Activated CD4-positive, CD25-positive, alpha-beta regulatory T cell treated with anti-CD3 and anti-CD28 coated beads, Interleukin-2, amount 50 U/mL, for 24 hours (primary cell): ENCODE data around the gene SGIP1.
"Not testable (repeated sequence)": the region's sequence is repeated elsewhere in the genome, so short reads cannot be mapped to it uniquely, and the experiment has no call there.

Experiments
- ATAC-seq, 2 donors: fragments of 150-1000 bp; cut with Tn5 transposase; one replicate each; pipeline ENCODE4 v1.10.0; 2021; ENCODE audit warnings: mild to moderate bottlenecking in 1 of 2, moderate library complexity in 1 of 2

SGIP1 gene

DNA sequence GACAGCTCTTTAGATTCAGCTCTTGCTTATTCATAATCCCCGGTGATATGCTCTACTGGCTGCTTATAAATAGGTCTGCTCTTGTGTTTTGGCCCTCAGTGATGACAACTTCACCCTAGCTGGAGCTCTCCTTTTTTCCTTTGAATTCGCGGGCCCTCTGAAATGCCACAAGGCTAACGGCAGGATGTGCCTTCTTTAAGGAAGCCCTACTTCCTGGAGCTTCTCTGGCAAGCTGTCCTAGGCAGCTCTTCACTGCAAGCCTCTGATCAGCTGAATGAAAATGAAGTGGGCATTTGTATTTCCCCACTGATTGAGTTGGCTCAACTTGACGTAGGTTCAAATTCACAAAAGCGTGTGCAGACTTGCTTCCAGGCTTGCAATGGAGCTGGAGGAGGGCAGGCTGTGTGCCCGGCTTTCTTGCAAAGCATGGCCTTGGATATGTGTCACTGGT lies 22.2 kb downstream of the SGIP1 start:
- ATAC-seq = no peak

DNA sequence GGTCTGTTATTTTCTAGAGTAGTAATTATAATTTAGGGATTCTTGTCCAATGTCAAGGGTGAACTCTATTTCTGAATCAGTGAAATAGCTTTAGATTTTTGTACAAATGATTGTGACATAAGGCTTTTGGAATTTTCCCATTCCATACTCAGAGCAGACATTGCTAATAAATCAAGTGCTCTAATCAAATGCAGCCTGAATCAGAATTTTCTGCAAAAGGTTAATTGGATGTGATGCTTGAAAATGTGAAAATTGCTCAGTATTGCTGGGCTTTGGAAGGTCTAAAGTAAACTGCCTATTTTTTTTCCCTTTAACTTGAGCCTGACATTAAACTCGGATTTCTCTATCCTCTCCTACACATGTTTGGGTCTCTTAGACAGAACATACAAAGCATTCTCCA lies 23.2 kb downstream of the SGIP1 start:
- no peak for ATAC-seq

DNA sequence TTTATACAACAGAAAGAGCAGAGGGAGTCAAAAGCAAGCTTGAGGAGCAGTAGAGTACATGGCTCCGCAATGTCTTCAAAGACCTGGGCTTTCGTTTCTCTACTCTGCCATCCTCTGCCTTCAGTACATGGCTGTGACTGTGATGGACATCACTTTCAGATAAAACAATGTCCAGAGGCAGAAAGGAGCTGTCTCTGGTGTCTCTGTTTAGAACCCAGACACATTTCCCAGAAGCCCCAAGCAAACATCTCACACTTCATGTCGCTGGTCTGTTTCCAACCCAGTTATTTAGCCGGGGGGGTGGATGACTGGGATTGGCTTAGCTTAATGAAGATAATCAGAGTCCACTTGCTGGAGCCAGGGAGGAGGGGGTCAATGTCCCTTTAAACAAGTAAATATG lies 25.6 kb downstream of the SGIP1 start:
- ATAC-seq = no peak

DNA sequence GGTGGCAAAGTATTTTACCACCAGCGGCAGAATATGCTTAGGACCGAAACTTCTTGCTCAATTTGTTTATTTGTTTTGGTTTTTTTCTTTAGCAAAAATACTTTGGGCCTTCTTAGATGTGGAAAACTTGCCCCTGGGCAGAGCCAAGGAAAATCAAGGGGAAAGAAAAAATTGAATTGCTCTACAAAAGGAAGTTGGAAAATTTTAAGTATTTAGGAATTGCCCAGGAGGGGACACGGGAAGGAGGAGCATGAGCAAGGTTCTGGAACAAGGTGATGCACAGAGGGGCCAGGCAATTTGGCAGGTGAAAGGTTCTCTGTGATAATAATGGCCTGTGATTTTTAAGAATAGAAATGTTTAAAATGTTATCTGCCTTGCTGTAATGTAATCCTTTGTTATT lies 28.6 kb downstream of the SGIP1 start:
- ATAC-seq = no peak

DNA sequence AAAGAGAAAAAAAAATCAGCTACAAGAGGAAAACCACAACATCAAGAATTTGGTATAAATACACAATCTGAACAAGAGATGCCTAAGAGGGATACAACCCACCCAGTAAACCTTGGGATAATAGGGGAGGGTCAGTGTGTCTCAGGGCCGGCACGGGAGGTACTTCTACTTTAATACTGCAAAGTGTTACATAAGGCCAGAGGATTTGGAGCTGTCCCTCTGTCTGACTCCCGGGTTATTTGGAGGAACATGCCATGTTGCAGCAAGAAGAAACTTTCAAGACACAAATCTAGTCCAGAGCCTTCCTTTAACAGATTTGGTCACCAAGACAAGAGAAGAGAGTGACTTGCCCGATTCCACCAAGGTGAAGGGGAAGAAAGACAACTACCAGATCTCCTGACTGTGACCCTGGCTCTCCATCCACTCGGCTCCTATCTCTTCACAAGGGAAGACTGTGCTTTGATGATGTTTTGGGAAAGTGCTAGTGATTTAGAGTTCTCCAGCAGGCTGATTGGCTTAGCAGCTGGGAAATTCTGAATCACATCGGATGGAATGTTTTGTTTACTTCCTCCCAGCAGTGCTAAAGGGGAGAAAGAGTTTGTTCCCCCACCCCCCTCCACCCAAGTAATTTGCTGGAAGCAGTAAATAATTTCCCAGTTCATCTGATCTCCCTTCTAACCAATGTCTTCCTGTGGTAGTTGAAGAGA lies 29.3 kb downstream of the SGIP1 start:
- no peak for ATAC-seq

DNA sequence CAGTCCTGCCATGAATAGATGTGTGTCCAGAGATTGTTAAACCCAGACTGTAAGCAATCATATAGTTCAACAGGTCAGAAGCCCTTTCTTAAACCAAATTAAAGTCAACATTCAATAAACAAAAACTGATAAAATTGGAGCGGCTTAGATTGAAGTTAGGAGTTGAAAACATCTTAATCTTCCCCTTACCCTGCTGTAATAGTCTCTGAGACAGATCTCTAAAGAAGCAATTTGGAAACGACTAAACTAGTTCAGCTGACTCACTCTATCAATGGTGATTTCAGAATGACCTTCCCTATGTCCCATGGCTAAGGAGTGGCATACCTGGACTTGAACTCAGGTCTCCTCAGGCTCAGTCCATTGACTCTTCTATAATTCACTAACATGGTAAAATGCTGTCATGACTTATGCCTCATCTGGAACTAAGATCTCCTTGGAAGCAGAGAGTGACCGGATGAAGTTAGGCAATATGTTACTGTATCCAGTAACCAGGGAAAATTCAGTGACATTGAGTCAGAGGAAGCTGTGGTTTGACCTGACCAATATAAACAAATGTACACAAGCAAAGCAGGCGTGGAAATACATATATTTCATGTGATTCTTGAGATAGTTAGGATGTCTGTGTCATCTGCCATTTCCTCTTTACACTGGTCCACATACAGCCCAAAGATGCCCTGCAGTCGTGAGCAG lies 30.1 kb downstream of the SGIP1 start:
- no peak for ATAC-seq

DNA sequence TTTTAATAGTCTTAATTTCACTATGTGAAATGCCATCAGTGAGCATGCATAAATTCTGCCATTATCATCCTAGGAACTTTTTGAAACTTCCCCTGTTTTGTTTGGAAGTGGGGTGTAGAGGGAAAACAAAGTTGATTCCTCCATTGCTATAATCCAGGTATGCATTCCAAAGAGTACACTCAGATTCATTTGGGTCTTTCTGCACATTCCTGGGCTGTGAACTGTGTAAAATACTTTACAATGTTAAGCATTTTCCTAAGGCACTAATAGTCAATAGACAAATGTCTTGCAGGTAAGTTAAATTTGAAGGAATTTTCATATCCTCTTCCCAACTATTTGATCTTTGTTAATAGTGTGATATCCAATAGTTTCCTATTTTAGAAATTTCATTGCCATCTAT lies 36.2 kb downstream of the SGIP1 start:
- ATAC-seq = no peak

DNA sequence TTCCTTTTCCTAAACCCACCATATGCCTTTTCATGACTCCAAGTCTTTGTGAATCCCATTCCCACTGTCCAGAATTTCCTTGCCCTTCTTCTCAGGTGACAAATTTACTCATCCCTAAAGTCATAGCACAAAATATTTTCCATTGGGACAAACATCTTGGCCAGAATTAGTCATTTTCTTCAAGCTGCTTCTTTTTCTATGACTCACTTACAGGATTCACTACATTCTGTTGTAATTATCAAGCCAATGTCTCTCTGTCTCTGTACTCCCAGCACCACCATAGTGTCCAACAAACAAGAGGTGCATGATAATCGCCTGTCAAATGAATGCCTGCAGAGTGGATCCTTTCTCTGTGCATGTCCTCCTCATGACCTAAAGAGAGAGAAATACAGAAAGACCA lies 37.8 kb downstream of the SGIP1 start:
- no peak for ATAC-seq

DNA sequence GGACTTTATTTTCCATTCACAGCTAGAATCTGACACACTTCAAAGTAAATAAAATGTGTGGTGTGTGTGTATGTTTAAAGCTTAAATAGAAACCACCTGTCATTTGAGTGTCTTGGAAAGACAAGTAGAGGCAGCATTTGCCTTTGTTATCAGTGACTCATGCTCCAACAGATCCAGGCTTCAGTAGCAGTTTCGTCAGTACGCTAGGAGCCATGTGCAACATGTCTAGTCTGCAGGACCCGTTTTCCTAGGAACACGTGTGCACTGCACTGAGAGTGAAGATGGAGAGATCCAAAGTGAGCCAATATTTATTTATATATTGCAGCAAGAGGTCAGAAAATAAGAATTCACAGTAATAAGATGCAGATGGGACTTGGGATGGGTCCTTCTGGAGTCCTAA lies 41.8 kb downstream of the SGIP1 start:
- no peak for ATAC-seq

DNA sequence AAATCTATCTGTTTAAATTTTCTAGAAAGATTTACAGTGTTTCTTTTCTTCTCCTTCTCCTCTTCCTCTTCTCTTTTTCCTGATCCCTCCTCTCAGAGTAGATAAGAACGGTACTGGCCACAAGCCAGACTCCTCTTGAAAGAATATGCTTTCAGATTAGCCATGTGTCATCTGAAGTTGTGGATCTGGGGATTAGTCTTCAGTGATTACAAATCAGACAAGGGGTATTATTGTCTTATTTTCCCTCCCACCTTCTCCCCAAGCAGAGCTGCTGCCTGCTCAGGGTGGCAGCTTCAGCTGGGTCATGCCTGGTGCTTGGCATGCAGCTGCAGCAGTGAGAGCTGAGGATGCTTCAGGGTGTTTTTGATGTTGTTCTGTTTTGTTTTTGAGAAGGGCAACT lies 42.7 kb downstream of the SGIP1 start:
- no peak for ATAC-seq

DNA sequence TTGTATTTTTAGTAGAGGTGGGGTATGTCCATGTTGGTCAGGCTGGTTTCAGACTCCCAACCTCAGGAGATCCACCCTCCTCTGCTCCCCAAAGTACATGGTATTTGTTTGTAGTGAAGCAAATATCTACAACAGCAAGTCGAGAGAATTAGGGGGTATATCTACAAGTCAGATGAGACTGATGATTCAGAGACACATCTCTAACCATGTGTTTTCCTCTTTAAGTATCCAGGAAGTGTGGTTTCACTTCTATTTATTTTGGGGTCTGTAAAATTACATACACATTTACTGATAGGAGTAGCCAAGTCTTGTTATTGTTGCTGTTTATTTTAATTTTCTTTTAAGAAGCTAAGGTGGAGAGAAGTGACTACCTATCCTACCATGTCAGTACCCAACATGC lies 44.9 kb downstream of the SGIP1 start:
- no peak for ATAC-seq

DNA sequence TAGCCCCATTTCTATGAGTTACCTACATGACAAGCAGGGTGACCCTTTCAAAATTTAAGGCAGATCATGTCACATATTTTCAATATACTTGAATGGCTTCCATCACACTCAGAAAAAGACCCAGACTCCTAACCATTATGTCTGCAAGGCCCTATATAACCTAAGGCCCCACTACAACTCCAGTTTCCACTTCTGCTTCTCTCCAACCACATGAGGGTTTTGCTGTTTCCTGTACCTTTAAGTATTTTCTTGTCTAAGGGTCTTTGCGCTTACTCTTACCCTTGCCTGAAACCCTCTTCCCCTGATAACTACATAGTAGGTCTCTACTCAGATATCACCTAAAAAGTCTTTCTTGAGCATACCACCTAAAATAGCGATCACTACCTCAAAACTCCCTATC lies 46.1 kb downstream of the SGIP1 start:
- no peak for ATAC-seq

DNA sequence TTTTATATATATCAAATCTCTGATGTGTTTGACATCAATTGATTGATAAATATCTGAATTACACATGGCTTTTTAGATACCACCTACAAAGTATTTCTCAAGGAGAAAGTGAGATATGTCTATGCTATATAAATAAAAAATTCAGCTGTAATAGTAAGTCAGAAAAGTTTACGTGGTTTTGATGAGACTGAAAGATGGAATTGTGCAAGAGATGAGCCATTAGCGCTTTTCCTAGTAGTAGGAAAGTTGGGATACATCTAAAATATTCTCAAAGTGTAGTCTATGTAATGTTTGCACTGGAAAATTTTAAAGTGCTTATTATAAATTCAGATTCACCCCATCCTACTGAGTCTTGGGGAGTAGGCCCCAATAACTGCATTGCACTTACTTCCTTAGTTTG lies 49.1 kb downstream of the SGIP1 start:
- no peak for ATAC-seq

DNA sequence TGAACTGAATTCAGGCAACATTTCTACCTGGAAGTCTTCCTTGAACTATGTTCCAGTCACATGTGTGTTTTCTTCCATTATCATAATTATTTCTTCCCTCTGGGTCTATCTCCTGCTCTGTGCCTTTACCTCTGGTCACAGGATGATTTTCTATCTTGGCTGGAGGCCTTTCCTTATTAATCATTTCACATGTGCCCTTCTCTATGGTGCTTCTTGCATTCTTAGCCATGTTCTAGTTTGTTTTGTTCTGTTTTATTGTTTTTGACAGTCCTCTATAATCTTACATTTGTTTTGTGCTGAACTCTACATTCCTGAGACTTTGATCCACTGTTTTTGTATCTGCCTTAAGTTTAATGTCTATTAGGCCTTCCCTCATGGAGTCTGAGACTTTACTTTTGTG lies 51.0 kb downstream of the SGIP1 start:
- ATAC-seq = no peak

DNA sequence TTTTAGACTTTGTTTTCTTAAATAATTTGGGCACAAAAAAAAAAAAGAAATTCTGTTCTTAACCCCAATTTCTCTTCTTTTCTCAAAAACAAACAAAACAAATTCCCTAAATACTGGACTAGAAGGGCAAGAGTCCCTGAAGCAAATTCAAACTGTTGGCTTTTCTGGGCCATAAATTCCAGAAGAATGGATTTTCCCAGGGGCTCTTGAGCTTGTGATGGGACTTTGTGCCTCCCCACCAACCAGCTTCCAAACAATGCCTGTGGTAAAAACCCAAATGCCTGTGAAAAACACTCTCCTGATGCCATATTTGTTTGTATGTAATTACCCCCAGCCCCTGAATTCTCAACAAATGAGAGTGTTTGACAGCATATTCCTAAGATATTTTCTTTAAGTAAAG lies 55.4 kb downstream of the SGIP1 start:
- no peak for ATAC-seq

DNA sequence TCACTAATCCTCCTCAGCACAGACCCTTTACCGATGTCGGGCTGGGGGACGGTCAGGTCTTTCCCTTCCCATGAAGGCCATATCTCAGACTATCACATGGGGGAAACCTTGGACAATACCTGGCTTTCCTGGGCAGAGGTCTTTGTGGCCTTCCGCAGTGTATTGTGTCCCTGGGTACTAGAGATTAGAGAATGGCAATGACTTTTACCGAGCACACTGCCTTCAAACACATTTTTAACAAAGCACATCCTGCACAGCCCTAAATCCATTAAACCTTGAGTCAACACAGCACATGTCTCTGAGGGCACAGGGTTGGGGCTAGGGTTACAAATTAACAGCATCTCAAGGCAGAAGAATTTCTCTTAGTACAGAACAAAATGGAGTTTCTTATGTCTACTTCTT lies 58.2 kb downstream of the SGIP1 start:
- ATAC-seq = not testable (repeated sequence)

DNA sequence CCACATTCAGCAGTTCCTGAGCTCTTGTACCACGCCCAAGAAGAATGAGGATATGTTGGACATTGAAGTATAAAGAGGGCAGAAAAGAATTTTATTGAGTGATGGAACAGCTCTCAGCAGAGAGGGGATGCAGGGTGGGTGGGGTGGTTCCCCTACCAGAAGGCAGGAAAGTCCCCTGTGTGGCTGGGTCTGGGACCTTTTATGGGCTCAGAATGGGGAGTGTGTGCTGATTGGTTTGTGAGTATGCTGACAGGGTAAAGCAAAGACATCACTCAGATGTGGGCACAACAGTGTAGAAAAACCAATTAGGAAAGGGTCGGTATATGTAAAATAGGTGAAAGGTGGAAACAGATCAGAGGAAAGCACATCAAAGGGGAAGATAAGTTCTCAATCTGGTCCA lies 62.2 kb downstream of the SGIP1 start:
- ATAC-seq = no peak

DNA sequence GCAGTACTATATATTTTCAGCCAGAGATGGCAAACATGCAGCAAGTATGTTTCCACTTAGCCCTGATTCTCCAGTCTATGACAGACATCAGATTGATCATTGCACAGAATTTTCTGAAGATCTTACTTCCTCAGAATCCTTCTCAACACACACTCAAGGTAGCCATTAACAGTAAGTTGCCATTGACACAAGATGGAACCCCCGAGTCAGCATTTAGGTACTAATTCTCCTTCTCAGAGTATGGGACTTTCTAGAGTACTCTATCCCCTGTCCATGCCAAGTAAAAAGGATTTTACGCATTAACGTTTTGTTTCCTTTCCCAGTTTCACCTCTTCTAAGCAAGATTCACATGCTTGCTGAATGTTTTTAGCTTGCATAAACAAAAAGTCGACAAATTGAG lies 63.5 kb downstream of the SGIP1 start:
- no peak for ATAC-seq

DNA sequence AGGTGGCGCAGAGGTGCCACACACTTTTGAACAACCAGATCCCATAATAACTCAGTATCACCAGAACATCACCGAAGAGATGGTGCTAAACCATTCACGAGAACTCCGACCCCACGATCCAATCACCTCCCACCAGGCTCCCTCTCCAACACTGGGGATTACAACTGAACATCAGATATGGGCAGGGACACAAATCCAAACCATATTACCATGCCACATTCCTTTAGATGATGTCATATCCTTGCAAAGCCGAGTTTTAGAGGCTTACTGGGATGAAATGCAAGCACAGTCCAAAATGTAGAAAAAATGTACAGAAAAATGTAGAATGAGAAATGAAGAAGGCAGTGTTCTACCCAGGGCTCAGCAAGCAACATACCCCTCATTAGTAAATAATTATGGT lies 64.7 kb downstream of the SGIP1 start:
- no peak for ATAC-seq

DNA sequence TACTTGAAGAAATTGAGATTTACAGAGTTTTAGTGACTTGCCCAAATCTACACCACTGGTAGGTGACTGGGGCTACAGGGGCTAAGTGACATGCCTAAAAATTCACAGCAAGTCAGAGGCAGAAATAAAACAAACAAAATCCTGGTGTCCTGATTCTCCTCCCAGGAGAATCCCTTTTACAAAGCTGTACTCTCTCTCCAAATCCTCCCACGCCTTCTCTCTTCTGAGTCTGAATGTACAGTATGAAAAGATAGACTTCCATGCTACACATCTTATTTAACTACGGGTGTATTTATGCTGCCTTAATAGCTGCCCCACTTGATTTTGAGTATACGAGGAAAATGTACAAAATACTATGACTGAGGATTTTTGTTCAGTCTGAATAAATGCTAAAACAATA lies 65.4 kb downstream of the SGIP1 start:
- ATAC-seq = no peak

DNA sequence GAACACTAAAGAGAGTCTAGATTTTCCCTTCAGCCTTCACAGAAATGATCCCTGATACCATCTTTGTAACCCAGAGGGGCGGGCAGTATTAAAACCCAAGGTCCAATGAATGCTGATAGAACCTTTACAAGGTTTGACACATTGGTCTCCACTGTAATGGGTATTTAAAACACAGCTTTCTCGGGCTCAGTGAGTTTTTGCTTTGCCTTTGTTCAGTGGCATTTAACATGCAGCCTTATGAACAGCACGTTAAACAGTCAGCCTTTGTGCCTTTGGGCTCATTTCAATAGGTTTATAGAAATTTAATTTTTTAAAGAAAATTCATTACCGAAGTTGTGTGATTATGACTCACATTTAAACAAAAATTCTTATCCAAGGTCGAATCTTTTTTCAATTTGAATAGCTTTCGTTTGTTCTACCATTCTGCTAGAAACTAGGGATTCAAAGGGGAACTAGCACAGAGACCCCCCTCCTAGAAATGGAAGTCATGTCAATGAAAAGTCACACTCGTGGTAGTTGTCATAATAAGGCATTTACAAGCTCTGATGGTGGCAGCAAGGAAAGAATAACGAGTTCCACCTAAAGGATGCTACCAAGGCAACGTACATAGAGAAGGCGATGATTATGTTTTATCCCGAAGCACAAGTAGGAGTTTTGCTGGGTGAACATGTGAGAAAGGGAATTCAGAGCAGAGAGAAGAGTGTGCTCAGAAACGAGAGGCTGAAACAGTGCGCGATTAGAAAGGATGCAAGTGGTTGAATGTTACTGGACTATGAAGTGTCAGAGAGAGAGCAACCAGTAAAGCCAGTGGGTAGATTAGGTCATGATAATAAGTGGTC lies 66.2 kb downstream of the SGIP1 start:
- ATAC-seq = no peak

DNA sequence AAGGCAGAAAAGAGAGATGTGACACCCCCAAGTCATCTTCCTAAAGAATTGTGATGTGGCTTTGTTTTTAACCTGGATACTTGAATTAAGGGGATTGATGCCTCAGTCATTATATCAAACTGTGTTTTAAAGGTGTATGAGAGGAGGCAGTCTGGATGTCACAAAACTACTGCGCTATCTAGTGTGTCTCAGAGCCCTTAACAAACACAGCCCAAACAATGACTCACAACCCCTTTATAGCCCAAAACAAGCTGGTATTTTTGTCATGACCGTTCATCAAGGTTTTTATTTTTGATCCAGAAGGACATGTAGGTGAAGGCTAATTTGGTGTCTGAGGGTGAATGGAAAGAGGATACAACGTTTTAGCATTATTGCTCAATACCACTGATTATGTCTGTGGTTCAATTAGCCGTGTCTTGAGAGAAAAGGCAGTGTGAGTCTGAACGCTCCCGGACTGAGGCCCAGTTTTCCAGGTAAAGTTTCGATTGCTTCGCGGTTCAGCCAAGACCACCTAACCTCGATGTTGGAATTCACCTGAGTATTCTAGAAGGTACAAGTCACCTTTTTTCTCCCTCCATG lies 71.6 kb downstream of the SGIP1 start:
- ATAC-seq = no peak

DNA sequence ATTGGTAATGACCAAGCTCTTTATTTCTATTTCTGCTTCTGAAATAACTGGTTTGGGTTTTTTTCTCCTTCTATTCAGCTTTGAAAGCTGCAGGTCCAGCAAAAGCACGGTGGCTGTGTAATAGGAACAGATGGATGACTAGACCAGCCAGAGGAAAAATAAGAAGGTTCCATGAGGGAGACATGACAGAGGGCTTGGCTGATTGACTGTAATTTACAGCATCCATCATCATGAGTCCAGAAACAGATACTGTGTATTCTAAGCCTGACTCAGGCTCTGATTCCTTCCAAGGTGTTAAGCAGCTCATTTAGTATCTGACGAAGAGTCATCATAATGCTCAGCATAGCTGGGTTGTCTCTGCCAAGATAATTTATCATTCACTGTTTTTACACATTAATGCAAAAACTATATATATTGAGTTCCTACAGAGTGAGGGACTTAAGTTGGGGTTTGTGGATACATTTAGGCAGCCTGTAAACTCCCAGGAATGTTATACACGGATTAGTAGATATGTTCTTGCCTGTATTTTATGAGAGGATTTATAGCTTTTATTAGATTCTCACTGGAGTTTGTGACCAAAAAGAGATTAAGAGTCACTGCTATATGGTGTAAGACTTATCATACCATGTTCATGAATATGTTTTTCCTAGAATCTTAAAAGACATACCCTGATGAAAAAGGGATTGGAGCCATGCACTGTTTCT lies 72.6 kb downstream of the SGIP1 start:
- no peak for ATAC-seq
